SK-N-SH (cell line): ENCODE measurements around the gene ARAP3. TPM values are rescaled to one million over a fixed set of nuclear protein-coding genes. Genes with fewer than 3 reads are reported as not detected.

Source experiments
- CTCF ChIA-PET: fragments of 300-600, 350-600 bp; formaldehyde crosslinking; extraction: SDS; loops from one replicate; lab custom pipeline; 2021; lab: Yijun Ruan, JAX
- POLR2A ChIA-PET: fragments of 350-600 bp; sonication (Branson Sonifier 250); formaldehyde crosslinking; extraction: SDS; loops from one replicate; lab custom pipeline; 2020; ENCODE audit warnings: antibody characterized with exemption, inconsistent platforms; lab: Yijun Ruan, JAX
- DNase-seq: peaks from one replicate; pipeline ENCODE4 v3.0.0; 2012
- H2AFZ ChIP-seq: fragments of 200-600 bp; sonication (generic); 2 replicates; pipeline ENCODE4 v1.8.1; 2016; ENCODE audit warnings: antibody characterized with exemption, mild to moderate bottlenecking, low read depth
- H3F3A ChIP-seq: fragments of 200-600 bp; sonication (generic); replicated peaks from 2 replicates; pipeline ENCODE3; 2016; ENCODE audit warnings: antibody characterized with exemption, mild to moderate bottlenecking; ENCODE audit not compliant: insufficient read depth
- H3K27ac ChIP-seq, 2 experiments: fragments of 200-500 bp in 1 of 2; fragments of 200-600 bp in 1 of 2; sonication (Bioruptor generic) in 1 of 2; sonication (generic), shearing (Covaris generic) in 1 of 2; 2 replicates each; pipeline versions ENCODE4 v1.5.1 to v1.6.1; 2014 to 2016; ENCODE audit warnings: low read depth in 2 of 2, inconsistent platforms in 1 of 2, low read length in 1 of 2, mild to moderate bottlenecking in 1 of 2, mixed read lengths in 1 of 2
- H3K27me3 ChIP-seq: fragments of 200-600 bp; sonication (generic), shearing (Covaris generic); 2 replicates; pipeline ENCODE4 v1.6.1; 2016; ENCODE audit warnings: mixed run types; ENCODE audit not compliant: insufficient read depth
- H3K36me3 ChIP-seq, 2 experiments: fragments of 200-500 bp in 1 of 2; fragments of 200-600 bp in 1 of 2; sonication (Bioruptor generic) in 1 of 2; sonication (generic) in 1 of 2; replicated peaks in 1 of 2; 2 replicates each; pipeline versions ENCODE3 to v1.5.1; 2014 to 2016; ENCODE audit warnings: low read length in 1 of 2, mild to moderate bottlenecking in 1 of 2; ENCODE audit not compliant: insufficient read depth in 2 of 2, control insufficient read depth in 1 of 2
- H3K4me1 ChIP-seq, 2 experiments: fragments of 200-500 bp in 1 of 2; fragments of 200-600 bp in 1 of 2; sonication (Bioruptor generic) in 1 of 2; sonication (generic), shearing (Covaris generic) in 1 of 2; 2 replicates each; pipeline versions ENCODE4 v1.5.1 to v1.6.1; 2014 to 2016; ENCODE audit warnings: low read depth in 1 of 2, low read length in 1 of 2, mixed run types in 1 of 2; ENCODE audit not compliant: insufficient read depth in 2 of 2, control insufficient read depth in 1 of 2
- H3K4me2 ChIP-seq: fragments of 200-600 bp; sonication (generic), shearing (Covaris generic); 2 replicates; pipeline ENCODE4 v1.6.1; 2017; ENCODE audit warnings: mixed run types
- H3K4me3 ChIP-seq, 2 experiments: fragments of 200-500 bp in 1 of 2; fragments of 200-600 bp in 1 of 2; sonication (Bioruptor generic) in 1 of 2; sonication (generic), shearing (Covaris generic) in 1 of 2; 2 replicates each; pipeline versions ENCODE4 v1.5.1 to v1.8.1; 2014 to 2016; ENCODE audit warnings: low read depth in 2 of 2, inconsistent platforms in 1 of 2, low read length in 1 of 2, mild to moderate bottlenecking in 1 of 2, mixed read lengths in 1 of 2, moderate library complexity in 1 of 2
- H3K79me2 ChIP-seq: fragments of 200-600 bp; sonication (generic); 2 replicates; pipeline ENCODE4 v1.8.1; 2017; ENCODE audit warnings: mild to moderate bottlenecking; ENCODE audit not compliant: insufficient read depth
- H3K9ac ChIP-seq: fragments of 200-600 bp; sonication (generic); 2 replicates; pipeline ENCODE4 v1.6.1; 2017; ENCODE audit warnings: mixed run types
- H3K9me2 ChIP-seq: fragments of 200-600 bp; sonication (generic); 2 replicates; pipeline ENCODE4 v1.6.1; 2017; ENCODE audit warnings: mixed run types
- H3K9me3 ChIP-seq: fragments of 200-600 bp; sonication (generic); 2 replicates; pipeline ENCODE4 v1.6.1; 2017; ENCODE audit warnings: mixed run types, mild to moderate bottlenecking, moderate library complexity
- H4K20me1 ChIP-seq: fragments of 200-600 bp; sonication (generic); 2 replicates; pipeline ENCODE4 v1.6.1; 2017; ENCODE audit warnings: mild to moderate bottlenecking, mixed run types; ENCODE audit not compliant: insufficient read depth
- CHD2 ChIP-seq: fragments of 150-350 bp; IDR thresholded peaks from 2 replicates; pipeline ENCODE4 v1.6.1; 2018; ENCODE audit warnings: low read length; ENCODE audit not compliant: partially characterized antibody
- ELF1 ChIP-seq: IDR thresholded peaks from 2 replicates; pipeline ENCODE4 v1.4.0; 2012
- EP300 ChIP-seq, 2 experiments: IDR thresholded peaks; 2 replicates each; pipeline versions ENCODE4 v1.4.0 to v1.6.1; 2012; ENCODE audit warnings: borderline replicate concordance in 1 of 2, low read depth in 1 of 2, low read length in 1 of 2
- FOSL2 ChIP-seq: IDR thresholded peaks from 2 replicates; pipeline ENCODE4 v1.4.0; 2012; ENCODE audit warnings: low read depth, mild to moderate bottlenecking, moderate library complexity, borderline replicate concordance
- GABPA ChIP-seq: IDR thresholded peaks from 2 replicates; pipeline ENCODE4 v1.4.0; 2012; ENCODE audit warnings: low read depth, mild to moderate bottlenecking
- GATA2 ChIP-seq: sonication (generic); formaldehyde crosslinking; IDR thresholded peaks from 2 replicates; pipeline ENCODE4 v1.5.0; 2020; ENCODE audit warnings: mild to moderate bottlenecking, missing genetic modification reagents
- IRF3 ChIP-seq: fragments of 150-350 bp; IDR thresholded peaks from 2 replicates; pipeline ENCODE4 v1.6.1; 2016; ENCODE audit warnings: mild to moderate bottlenecking, low read depth, low read length
- JUND ChIP-seq: IDR thresholded peaks from 2 replicates; pipeline ENCODE4 v1.4.0; 2012
- MAX ChIP-seq: IDR thresholded peaks from 2 replicates; pipeline ENCODE4 v1.4.0; 2012; ENCODE audit warnings: low read depth
- MXI1 ChIP-seq: IDR thresholded peaks from 2 replicates; pipeline ENCODE4 v1.6.1; 2012; ENCODE audit warnings: mild to moderate bottlenecking, low read depth, low read length, improper control_type of control experiment
- NRF1 ChIP-seq: IDR thresholded peaks from 2 replicates; pipeline ENCODE4 v1.6.1; 2012; ENCODE audit warnings: low read depth, mild to moderate bottlenecking, low read length
- POLR2AphosphoS5 ChIP-seq: IDR thresholded peaks from 2 replicates; pipeline ENCODE4 v1.6.1; 2012; ENCODE audit warnings: low read depth, low read length
- RAD21 ChIP-seq: IDR thresholded peaks from 2 replicates; pipeline ENCODE4 v1.6.1; 2012; ENCODE audit warnings: mild to moderate bottlenecking, low read length
- RCOR1 ChIP-seq: fragments of 150-350 bp; IDR thresholded peaks from 2 replicates; pipeline ENCODE4 v1.6.1; 2017; ENCODE audit warnings: antibody characterized with exemption, low read length
- REST ChIP-seq: IDR thresholded peaks from 2 replicates; pipeline ENCODE4 v1.6.1; 2012; ENCODE audit warnings: mild to moderate bottlenecking, low read depth, low read length, moderate library complexity
- RFX5 ChIP-seq: IDR thresholded peaks from 2 replicates; pipeline ENCODE4 v1.6.1; 2012; ENCODE audit warnings: mild to moderate bottlenecking, improper control_type of control experiment, low read length
- RXRA ChIP-seq: IDR thresholded peaks from 2 replicates; pipeline ENCODE4 v1.4.0; 2012; ENCODE audit warnings: low read depth, mild to moderate bottlenecking, borderline replicate concordance
- SIN3A ChIP-seq: IDR thresholded peaks from 2 replicates; pipeline ENCODE4 v1.6.1; 2012; ENCODE audit warnings: low read depth, mild to moderate bottlenecking, low read length, moderate library complexity, borderline replicate concordance
- TCF12 ChIP-seq: IDR thresholded peaks from 2 replicates; pipeline ENCODE4 v1.4.0; 2012
- USF1 ChIP-seq: IDR thresholded peaks from 2 replicates; pipeline ENCODE4 v1.4.0; 2012; ENCODE audit warnings: low read depth, borderline replicate concordance
- USF2 ChIP-seq: fragments of 150-350 bp; IDR thresholded peaks from 2 replicates; pipeline ENCODE4 v1.6.1; 2017; ENCODE audit warnings: antibody characterized with exemption, low read length, low read depth, borderline replicate concordance
- ZBTB33 ChIP-seq: IDR thresholded peaks from 2 replicates; pipeline ENCODE4 v1.4.0; 2012; ENCODE audit warnings: low read depth, borderline replicate concordance
- WGBS: methylation state at CpG from one replicate; pipeline ENCODE4 v1.1.6; 2017; ENCODE audit warnings: low lambda C conversion rate; 5-methylcytosine and 5-hydroxymethylcytosine counted together
- polyA plus RNA-seq, 3 experiments: library from polyadenylated mRNA; depleted of rRNA; stranded (reverse); fragments of >200 nt; gene quantifications; 2 replicates each; pipeline ENCODE4 v1.2.3, GENCODE V29; 2012

Gene ARAP3
- 5.5 and 6.5 TPM in 2 replicates for polyA plus RNA-seq (2012; rRNA removed)
- polyA plus RNA-seq (2012; cell fraction: cytosol; rRNA removed): 2.8 and 4.6 TPM in 2 replicates
- 31.5 and 41.8 TPM in 2 replicates for polyA plus RNA-seq (2012; cell fraction: nucleus; rRNA removed)

GRCh38 chr5:141681695-141682641 lies at the start of gene ARAP3:
ARAP3 (minus strand) TSS chr5:141682230; CDS start chr5:141680486, 1,744 bp downstream.
- Histone ChIP-seq H4K20me1 (no peaks in the 10 kb centered on the region), H3K4me3 (peak within 1 kb of the TSS; percentile 52 to 55), H3K36me3 (peaks cover 8 to 14% of the 10 kb centered on the region in 2 experiments), H3K27ac (peak within 1 kb of the TSS; percentile 72 to 96), H3K9me2 (no peaks in the 10 kb centered on the region), H3K9me3 (no peaks in the 10 kb centered on the region), H3F3A (peaks cover 22% of the 10 kb centered on the region), H3K4me2 (peak within 1 kb of the TSS; percentile 69), H2AFZ (peak within 1 kb of the TSS; percentile 81), H3K4me1 (peaks cover 19 to 40% of the 10 kb centered on the region in 2 experiments; a peak in 3 of 4 replicates), H3K27me3 (no peaks in the 10 kb centered on the region), H3K79me2 (peaks cover 20% of the 10 kb centered on the region; the same call in 1 of the 2 replicates), H3K9ac (peak within 1 kb of the TSS; percentile 79)
- ChIA-PET POLR2A (interaction anchor here (1.5 to 2.6 kb wide), 4 partner anchors 199 to 287 kb away, joined by 5 to 8 read pairs (median 6); partner anchors contain the start of genes DELE1 and RNF14), CTCF (interaction anchor here (1.0 to 5.5 kb wide), 11 partner anchors 11 to 287 kb away, joined by 3 to 50 read pairs (median 8); partner anchors contain the start of genes PCDH1 and RNF14)
- WGBS: 2% methylated on average over 35 of the region's 77 CpGs
- peak; percentile 91 for DNase-seq
- TF ChIP-seq RCOR1 (no peak), MXI1 (peak; percentile 73; the same call in 1 of the 2 replicates), JUND (no peak), IRF3 (no peak), NRF1 (peak; percentile 34), RFX5 (no peak), RXRA (no peak), REST (0 out of 2 replicates have a peak, but pooled peaks have one; percentile 30), USF1 (0 out of 2 replicates have a peak, but pooled peaks have one; percentile 26), EP300 (IDR thresholded peaks at IDR 0.05; ENCODE audit: borderline replicate concordance in 1 of 2, low read depth in 1 of 2, low read length in 1 of 2) (peak in 1 of 2 experiments; percentile 47; a peak in 1 of 4 replicates), GATA2 (CRISPR knock-in tag) (peak; percentile 92), USF2 (no peak), SIN3A (0 out of 2 replicates have a peak, but pooled peaks have one; percentile 38), CHD2 (peak; percentile 9), TCF12 (no peak; the same call in 1 of the 2 replicates), POLR2AphosphoS5 (peak; percentile 80), FOSL2 (peak; percentile 41; the same call in 1 of the 2 replicates), GABPA (no peak), ELF1 (no peak), ZBTB33 (no peak), RAD21 (no peak), MAX (peak; percentile 97)
